ENCODE results near the gene PEX19.

DNA sequence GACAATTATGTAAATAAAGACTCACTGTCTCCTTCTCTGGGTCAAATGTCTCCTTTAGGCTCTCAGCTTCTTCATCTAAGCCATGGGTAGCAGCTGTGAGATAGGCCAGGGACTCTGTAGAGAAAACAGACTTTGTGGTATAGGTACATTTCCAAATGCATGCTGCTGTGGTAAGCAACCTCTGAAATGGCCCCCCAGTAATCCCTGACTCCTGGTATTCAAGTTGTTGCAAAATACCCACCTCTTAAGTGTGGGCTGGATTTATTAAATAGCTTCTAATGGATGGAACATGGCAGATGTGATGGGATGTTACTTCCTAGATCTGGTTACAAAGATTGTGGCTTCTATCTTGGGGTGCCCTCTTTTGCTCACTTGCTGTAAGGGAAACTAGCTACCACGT lies 11.1 kb upstream of the PEX19 start:
- TF ChIP-seq, protein P1, sequence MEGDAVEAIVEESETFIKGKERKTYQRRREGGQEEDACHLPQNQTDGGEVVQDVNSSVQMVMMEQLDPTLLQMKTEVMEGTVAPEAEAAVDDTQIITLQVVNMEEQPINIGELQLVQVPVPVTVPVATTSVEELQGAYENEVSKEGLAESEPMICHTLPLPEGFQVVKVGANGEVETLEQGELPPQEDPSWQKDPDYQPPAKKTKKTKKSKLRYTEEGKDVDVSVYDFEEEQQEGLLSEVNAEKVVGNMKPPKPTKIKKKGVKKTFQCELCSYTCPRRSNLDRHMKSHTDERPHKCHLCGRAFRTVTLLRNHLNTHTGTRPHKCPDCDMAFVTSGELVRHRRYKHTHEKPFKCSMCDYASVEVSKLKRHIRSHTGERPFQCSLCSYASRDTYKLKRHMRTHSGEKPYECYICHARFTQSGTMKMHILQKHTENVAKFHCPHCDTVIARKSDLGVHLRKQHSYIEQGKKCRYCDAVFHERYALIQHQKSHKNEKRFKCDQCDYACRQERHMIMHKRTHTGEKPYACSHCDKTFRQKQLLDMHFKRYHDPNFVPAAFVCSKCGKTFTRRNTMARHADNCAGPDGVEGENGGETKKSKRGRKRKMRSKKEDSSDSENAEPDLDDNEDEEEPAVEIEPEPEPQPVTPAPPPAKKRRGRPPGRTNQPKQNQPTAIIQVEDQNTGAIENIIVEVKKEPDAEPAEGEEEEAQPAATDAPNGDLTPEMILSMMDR (IDR thresholded peaks at IDR 0.05; ENCODE audit: poor library complexity), result no peak
- no peak for TF ChIP-seq EZH2 (IDR thresholded peaks at IDR 0.05; ENCODE audit: borderline replicate concordance)
